Activated CD8-positive, alpha-beta T cell treated with anti-CD3 and anti-CD28 coated beads for 36 hours (primary cell): Measurements from ENCODE around the gene CENPP. TPM values are rescaled to one million over a fixed set of nuclear protein-coding genes. Genes with fewer than 3 reads are reported as not detected.

ENCODE experiments used
- ATAC-seq: fragments of 200-7000 bp; cut with Tn5 transposase; one replicate; pipeline ENCODE4 v1.10.0; 2021; ENCODE audit warnings: mild to moderate bottlenecking, moderate library complexity
- CTCF ChIA-PET: fragments of 350-600 bp; sonication (Branson Sonifier 250); formaldehyde crosslinking; loops from one replicate; lab custom pipeline; 2021; ENCODE audit warnings: antibody characterized with exemption; lab: Charles Lee
- POLR2A ChIA-PET: fragments of 350-600 bp; sonication (Branson Sonifier 250); formaldehyde crosslinking; loops from one replicate; lab custom pipeline; 2021; ENCODE audit warnings: antibody characterized with exemption; lab: Charles Lee
- DNase-seq: peaks from one replicate; pipeline ENCODE4 v3.0.0-alpha.2; 2020
- H3K27ac Mint-ChIP-seq: one replicate; pipeline ENCODE4 v1.8.0; 2021; ENCODE audit warnings: mild to moderate bottlenecking, mixed read lengths
- H3K27me3 Mint-ChIP-seq: one replicate; pipeline ENCODE4 v1.8.0; 2021; ENCODE audit warnings: mixed read lengths
- H3K36me3 Mint-ChIP-seq: one replicate; pipeline ENCODE4 v1.8.0; 2021; ENCODE audit warnings: low read depth, mixed read lengths
- H3K4me1 Mint-ChIP-seq: one replicate; pipeline ENCODE4 v1.8.0; 2021; ENCODE audit warnings: low read depth, mixed read lengths
- H3K4me3 Mint-ChIP-seq: one replicate; pipeline ENCODE4 v1.8.0; 2021; ENCODE audit warnings: mild to moderate bottlenecking, moderate library complexity, mixed read lengths
- H3K9me3 Mint-ChIP-seq: one replicate; pipeline ENCODE4 v1.8.0; 2021; ENCODE audit warnings: mixed read lengths
- CTCF ChIP-seq: fragments of 200-600 bp; IDR thresholded peaks from one replicate; pipeline ENCODE4 v1.8.0; 2022; ENCODE audit warnings: antibody characterized with exemption, mild to moderate bottlenecking
- intact Hi-C: fragments of 100-400 bp; cut with micrococcal nuclease; formaldehyde crosslinking; loops from one replicate; pipeline ENCODE4 v1.10.0; 2022
- total RNA-seq, 2 experiments: library from RNA; stranded (reverse); gene quantifications; one replicate each; pipeline ENCODE4 v1.2.3, GENCODE V29; 2021

CENPP gene
- total RNA-seq, 2 experiments from 2014 or later: 22.5 to 28.7 TPM

DNA sequence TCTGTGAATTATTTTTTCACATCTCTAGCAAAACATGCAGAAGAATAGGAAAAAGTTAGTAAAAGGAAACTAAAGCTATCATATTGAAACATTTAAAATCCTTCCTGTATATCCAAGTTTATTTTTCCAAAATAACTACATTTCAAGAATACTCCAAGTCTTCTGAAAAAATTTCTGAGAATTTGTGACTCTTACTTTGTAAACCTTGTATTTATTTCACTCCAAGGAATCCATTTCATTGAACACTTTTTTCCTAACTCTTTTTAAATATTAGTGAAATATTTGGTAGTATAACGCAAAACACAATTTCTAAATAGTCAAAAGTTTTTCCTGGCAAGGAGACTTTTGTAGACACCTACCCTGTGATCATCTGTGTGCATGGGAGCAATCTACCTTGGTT is 190.8 kb downstream of the CENPP start:
- DNase-seq: no peak
- Mint-ChIP-seq H3K36me3 (no peaks in the 10 kb centered on the region), H3K9me3 (no peaks in the 10 kb centered on the region), H3K27me3 (no peaks in the 10 kb centered on the region), H3K4me3 (no peak overlapping the region), H3K27ac (no peak overlapping the region), H3K4me1 (no peaks in the 10 kb centered on the region)
- no peak for ATAC-seq
- CTCF ChIA-PET: no interaction called here
- TF ChIP-seq CTCF: no peak
- POLR2A ChIA-PET: no interaction called here
- intact Hi-C loops: no loop called here

DNA sequence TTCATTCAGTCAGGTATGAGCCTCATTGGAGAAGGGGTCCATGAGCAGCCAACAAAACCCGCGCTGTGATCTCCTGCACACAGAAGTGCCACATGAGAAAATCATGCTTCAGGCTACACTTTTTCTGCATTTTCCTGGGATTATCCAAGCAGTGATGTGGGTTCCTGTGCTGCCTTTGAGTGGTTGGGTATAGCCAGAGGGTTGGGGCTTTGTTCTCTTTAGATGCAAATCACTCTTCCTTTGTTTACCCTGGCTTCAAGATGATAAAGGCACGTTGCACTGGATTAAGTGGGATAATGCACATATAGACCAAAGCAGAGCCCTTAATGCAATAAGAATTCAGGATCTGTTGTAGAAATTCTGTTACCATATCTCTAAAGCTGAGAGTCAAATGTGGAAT is 191.3 kb downstream of the CENPP start:
- H3K27me3 Mint-ChIP-seq: no peaks in the 10 kb centered on the region
- ChIA-PET CTCF (no interaction called here), POLR2A (no interaction called here)
- H3K27ac Mint-ChIP-seq: no peak overlapping the region
- DNase-seq: no peak
- no peaks in the 10 kb centered on the region for H3K36me3 Mint-ChIP-seq
- no peaks in the 10 kb centered on the region for H3K9me3 Mint-ChIP-seq
- intact Hi-C loops: no loop called here
- ATAC-seq: no peak
- no peaks in the 10 kb centered on the region for H3K4me1 Mint-ChIP-seq
- no peak for TF ChIP-seq CTCF
- no peak overlapping the region for H3K4me3 Mint-ChIP-seq

GRCh38 chr9:92518199-92518598 is 192.4 kb downstream of the CENPP start:
- ChIA-PET POLR2A (no interaction called here), CTCF (no interaction called here)
- ATAC-seq (no peak), DNase-seq (no peak)
- no peaks in the 10 kb centered on the region for H3K36me3 Mint-ChIP-seq
- H3K27me3 Mint-ChIP-seq: no peaks in the 10 kb centered on the region
- intact Hi-C loops: no loop called here
- H3K9me3 Mint-ChIP-seq: no peaks in the 10 kb centered on the region
- no peak for TF ChIP-seq CTCF
- no peak overlapping the region for H3K27ac Mint-ChIP-seq
- no peak overlapping the region for H3K4me3 Mint-ChIP-seq
- H3K4me1 Mint-ChIP-seq: no peaks in the 10 kb centered on the region

GRCh38 chr9:92520837-92521236 is 195.1 kb downstream of the CENPP start:
- Mint-ChIP-seq H3K4me3 (no peak overlapping the region), H3K9me3 (no peaks in the 10 kb centered on the region), H3K27ac (no peak overlapping the region), H3K4me1 (no peaks in the 10 kb centered on the region), H3K27me3 (no peaks in the 10 kb centered on the region), H3K36me3 (no peaks in the 10 kb centered on the region)
- DNase-seq (no peak), ATAC-seq (no peak)
- CTCF ChIA-PET: no interaction called here
- POLR2A ChIA-PET: no interaction called here
- TF ChIP-seq CTCF: no peak
- intact Hi-C loops: no loop called here

DNA sequence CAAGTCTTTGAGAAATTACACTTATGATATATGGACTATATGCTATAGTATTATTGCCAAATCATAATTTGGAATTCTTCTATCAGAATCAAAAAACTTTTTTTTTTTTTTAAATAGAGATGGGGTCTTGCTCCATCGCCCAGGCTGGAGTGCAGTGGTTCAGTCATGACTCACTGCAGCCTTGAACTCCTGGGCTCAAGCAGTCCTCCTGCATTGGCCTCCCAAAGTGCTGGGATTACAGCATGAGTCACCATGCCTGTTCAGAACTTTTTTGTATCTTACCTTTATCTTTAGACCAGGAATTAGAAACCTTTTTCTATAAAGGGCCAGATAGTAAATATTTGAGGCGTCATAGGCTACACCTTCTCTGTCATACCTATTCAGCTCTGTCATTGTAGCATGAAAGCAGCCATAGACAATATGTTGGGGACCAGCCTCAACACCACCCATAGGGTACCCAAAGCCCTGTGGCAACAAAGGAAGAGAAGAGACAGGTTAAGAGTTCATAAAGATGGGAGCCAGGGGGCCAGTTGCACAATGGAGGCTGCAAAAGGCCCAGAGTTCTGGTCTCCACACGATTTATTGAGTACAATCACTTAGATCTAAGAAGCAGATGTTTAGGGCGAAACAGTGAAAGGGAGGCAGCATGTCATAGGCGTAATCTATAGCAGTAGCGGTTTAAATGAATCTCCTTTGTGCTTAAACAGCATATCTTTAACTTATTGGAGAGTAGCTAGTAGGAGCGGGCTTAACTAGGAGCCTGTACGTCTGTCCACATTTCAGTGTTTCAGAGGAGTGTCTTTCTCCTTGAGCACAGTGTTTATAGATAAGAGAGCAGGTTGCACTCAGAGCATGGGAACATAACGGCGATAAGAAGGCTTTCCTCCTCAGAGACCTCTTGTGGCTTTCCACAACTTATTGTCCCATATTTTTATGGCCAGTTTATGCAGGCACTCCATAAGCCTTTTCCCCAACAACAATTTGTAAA is 197.5 kb downstream of the CENPP start:
- H3K4me3 Mint-ChIP-seq: no peak overlapping the region
- CTCF ChIA-PET: no interaction called here
- no peak for TF ChIP-seq CTCF
- POLR2A ChIA-PET: no interaction called here
- H3K27me3 Mint-ChIP-seq: no peaks in the 10 kb centered on the region
- H3K4me1 Mint-ChIP-seq: no peaks in the 10 kb centered on the region
- DNase-seq (no peak), ATAC-seq (no peak)
- intact Hi-C loops: no loop called here
- no peak overlapping the region for H3K27ac Mint-ChIP-seq
- H3K9me3 Mint-ChIP-seq: no peaks in the 10 kb centered on the region
- no peaks in the 10 kb centered on the region for H3K36me3 Mint-ChIP-seq
